Fibroblast of skin of abdomen (primary cell): ENCODE results near the gene NACAD.
A peak's percentile ranks its signal among the peaks of the same experiment; 100 is the strongest.
"Not testable (repeated sequence)": the region's sequence is repeated elsewhere in the genome, so short reads cannot be mapped to it uniquely, and the experiment has no call there.

ENCODE experiments used
- DNase-seq: peaks from one replicate; pipeline ENCODE4 v3.0.0-alpha.2; 2013

Gene NACAD

DNA sequence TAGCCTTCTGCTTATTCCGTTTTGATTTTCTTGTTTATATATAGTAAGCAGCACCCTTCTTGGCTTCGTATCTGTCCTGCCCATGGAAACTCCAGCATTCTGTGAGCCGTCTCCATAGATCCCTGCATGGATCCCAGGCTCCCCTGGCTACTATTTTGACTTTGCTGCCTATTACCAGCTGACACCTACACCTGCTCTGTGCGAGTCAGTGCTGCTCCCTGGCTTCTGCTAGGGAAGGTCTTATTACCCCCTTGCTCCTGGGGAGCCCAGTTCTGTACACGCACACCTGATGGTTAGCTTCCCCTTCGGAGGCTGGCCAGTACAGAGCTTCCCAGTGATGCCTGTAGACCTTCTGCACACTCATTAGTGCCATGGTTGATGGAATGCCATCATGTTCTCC is 35.4 kb downstream of the NACAD start:
- no peak for DNase-seq

DNA sequence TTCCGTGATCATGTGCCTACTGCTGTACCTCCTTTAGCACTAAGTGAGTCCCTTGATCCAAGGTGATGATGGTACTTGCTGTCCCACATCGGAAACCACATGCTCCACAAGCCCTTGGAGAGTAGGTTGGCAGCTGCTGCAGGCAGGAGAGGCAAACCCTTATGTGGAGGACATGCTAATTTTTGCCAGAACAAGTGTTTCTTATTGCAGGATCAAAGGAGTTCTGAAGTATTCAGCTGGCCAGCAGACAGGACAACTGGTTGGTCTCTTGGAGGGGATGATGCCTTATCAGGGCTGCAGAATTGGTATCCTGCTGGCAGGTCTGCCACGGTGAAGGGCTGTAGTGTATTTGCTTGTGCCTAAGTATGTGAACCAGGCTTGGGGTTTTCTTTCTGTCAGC is 36.8 kb downstream of the NACAD start:
- no peak for DNase-seq

DNA sequence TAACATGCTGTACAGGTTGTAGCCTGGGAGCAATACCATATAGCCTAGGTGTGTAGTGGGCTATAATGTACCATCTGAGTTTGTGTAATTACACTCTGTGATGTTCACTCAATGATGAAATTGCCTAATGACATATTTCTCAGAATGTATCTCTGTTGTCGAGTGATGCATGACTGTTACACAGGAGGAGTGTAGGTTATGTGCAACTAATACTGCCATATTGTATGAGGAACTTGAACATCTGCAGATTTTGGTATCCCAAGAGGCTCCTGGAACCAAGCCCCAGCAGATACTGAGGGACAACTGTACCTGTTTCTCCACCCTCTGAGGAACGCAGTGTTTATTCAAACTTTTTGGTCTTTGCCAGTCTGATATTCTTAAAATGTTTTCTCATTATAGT is 38.6 kb downstream of the NACAD start:
- DNase-seq: no peak

DNA sequence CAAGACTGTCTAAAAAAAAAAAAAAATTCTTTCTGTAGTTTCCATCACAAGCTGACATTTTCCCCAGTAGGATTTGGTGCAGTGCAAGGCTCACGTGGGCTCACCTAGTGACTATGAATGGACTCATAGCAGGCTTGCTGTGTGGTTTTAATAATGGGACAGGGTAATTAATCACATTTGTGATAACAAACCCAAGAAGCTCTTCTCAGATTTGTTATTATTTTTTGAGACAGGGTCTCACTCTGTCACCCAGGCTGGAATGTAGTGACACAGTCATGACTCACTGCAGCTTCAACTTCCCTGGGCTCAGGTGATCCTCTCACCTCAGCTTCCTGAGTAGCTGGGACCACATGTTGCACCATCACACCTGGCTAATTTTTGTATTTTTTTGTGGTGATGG is 40.0 kb downstream of the NACAD start:
- DNase-seq: no peak

DNA sequence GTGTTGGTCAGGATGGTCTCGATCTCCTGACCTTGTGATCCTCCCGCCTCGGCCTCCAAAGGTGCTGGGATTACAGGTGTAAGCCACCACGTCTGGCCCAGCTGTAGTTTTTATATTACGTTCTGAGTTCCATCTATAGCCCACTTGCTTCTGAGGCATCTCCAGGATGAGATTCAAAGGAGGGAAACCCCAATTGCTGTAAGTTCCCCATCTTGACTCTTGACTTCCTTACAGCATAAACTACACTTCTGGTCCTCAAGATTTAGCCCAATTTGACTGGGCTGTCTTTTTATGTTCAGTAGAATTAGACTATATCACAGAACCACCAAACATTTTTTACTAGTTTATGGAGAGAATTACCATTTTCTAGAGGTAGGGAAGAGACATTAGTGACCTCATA is 44.4 kb downstream of the NACAD start:
- DNase-seq: no peak

DNA sequence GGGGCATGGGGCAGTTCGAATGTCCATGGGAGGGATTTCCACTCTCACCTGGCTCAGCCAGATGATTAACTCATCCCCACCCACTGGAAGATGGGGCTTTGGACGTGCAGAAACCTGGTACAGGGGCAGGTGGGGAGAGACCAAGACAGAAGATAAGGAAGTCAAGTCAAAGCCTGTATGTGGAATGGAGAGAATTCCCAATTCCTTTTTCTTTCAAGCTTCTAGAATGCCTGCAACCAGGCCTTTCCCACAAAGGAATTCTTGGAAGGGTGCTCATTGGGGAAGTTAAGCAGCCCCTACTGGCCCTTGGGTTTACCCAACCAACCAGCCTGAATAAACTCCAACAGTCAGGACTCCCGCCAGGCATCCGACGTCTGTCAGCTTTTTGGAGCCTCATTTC is 49.7 kb downstream of the NACAD start:
- DNase-seq: no peak

DNA sequence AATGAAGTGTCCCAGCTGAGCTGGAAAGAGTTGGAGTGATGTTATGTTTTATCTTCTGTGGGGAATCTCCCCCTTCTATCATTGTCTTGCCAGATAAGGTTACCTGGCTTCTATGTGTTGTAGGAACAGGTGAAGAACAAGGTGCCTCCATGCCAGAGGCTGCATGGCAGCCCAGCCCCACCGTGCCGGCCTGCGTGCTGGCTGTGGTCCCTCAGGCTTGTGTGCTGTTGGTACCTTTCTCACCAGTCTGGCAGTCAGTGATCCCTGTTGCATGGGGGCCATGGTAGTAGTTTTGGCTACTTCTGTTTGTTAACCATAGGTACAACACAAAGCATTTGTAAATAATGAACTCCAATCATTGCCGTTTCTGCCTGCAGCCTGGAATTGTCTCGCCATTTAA is 50.9 kb downstream of the NACAD start:
- DNase-seq: no peak

DNA sequence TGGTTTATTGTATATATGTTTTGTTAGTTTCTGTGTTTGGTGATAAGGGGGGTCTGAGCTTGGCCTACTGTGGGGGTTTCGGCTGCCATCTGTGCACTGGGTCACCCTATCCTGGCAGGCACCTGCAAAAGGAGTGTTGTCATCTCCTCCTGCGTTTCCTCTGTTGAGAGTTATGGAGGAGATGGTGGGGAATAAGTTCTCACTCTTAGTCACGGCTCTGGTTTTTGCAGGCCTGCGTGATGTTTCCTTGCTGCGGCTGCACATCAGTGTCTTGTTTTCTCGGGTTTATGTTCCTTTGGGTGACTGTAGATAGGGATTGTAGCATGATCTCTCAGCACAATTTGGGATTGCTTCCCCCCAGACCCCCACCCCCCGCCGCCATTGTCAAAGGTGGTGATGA is 52.0 kb downstream of the NACAD start:
- DNase-seq: no peak

DNA sequence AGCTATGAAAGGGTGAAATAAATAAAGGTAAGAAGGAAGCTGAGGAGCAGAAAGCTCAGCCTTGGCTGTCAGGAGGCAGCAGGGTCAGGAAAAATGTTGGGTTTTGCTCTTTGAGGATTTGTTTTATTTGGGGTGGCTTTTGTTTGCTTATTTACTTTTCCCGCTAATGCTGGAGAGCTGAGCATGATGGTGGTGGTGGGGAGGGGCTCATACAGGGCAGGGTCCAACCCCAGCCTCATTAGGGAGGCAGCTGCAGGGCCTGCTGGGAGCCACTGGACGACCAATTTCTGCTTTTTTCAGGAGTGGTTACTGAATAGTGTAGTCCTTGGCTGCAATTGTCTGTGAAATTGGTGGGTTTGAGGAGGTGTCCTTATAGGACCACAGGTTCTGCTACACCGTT is 52.5 kb downstream of the NACAD start:
- DNase-seq: no peak

DNA sequence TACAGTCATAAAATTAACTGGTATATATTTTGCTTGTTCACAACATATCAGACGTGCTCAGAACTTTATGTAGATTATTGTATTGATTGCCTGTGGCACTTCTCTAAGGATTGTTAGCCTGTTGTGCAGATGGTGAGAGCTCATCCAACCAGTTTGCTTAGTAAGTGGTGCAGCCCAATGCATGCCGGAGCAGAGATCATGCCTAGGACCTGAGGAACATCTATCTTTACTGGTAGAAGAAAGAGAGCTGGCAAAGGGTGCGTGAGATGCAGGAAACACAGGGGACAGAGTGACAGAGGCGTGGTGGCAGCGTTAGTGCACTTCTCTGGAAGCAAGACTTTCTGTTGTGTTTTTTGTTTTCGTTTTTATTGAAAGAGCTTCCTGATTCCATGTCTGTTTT is 52.9 kb downstream of the NACAD start:
- no peak for DNase-seq

DNA sequence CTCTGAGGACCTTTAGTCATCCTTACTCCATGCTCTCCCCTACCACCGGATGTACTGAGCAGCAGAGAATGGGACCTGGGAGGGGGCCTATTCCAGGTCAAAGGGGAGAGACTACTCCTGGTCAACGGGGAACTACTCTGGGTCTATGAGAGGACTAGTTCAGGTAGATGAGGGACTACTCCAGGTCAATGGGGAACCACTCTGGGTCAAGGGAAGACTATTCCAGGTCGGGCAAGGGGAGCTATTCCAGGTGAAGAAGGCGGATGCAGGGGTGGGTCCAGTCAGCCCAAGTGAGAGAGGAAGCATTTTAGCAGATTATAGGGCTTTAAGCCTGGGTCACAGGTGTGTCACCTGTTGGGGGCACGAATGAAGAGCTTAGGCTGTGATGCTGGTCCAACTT is 53.4 kb downstream of the NACAD start:
- DNase-seq: no peak

DNA sequence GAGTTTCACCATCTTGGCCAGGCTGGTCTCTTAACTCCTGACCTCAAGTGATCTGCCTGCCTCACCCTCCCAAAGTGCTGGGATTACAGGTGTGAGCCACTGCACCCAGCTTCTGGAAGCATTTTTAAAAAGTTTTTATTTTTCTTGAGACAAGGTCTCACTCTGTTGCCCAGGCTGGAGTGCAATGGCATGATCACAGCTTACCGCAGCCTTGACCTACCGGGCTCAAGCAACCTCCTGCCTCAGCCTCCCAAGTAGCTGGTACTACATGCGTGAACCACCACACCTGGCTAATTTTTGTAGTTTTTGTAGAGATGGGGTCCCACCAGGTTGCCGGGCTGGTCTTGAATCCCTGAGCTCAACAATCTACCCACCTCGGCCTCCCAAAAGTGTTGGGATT is 54.1 kb downstream of the NACAD start:
- not testable (repeated sequence) for DNase-seq

DNA sequence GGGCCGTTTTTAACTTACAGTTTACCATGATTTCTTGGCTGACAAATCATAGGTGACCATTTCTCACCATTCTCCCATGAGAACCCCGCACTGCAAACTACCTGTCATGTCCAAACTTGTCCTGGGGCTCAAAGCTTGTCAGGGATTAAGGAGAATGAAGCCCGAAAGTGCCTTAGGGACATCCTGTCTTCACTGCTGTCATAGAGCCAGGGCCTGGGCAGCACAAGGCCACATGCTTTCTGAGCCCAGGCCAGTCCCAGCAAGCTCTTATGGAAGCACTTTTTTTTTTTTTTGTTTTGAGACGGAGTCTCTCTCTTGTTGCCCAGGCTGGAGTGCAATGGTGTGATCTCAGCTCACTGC is 54.9 kb downstream of the NACAD start:
- no peak for DNase-seq

DNA sequence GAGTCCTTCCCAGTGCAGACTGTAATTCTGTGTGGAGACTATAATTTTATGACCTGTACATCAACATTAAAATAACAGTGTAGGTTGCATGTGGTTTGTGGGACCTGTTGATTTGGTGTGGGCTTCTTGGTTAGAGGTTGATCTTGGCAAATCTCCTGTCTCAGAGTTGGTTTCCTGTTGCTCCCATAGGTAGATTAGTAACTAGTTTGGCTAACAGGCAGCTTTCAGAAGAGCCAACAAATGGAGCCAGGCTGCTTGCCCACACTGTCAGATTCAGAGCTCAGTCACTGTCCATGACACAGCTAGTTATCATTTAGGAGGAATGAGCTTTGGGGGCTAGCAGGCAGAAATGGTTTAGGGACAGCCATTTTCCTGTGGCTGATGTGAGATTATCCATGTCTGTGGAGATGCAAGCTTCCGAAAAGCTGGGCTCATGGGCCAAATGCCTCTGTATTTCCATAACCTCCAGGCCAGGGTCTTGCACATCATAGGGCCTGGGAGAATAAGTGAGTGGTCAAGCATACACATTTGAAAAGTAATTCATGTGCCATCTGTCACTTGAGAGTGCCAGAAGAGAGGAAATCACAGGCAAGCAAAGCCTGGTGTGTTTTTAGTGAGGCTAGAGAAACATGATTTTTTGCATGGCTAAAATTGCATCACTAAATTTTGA is 55.4 kb downstream of the NACAD start:
- DNase-seq: peak; percentile 35

DNA sequence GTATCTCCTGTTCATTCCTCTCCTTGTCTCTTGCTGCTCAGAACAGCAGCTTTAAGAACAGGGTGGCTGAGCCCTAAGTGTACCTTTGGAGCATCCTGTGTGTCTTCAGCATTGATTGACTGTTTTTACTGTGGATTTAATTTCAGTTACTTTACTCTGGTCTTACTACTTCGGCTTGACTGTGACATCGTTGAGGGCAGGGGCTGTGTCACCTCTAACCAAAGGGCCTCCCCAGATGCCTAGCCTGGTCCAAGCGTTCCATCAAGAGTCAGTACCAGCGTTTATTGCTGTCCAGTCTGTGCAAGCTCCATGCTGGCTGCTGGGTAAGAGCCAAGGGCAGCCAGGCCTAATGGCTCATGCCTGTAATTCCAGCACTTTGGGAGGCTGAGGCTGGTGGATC is 56.3 kb downstream of the NACAD start:
- DNase-seq: no peak

DNA sequence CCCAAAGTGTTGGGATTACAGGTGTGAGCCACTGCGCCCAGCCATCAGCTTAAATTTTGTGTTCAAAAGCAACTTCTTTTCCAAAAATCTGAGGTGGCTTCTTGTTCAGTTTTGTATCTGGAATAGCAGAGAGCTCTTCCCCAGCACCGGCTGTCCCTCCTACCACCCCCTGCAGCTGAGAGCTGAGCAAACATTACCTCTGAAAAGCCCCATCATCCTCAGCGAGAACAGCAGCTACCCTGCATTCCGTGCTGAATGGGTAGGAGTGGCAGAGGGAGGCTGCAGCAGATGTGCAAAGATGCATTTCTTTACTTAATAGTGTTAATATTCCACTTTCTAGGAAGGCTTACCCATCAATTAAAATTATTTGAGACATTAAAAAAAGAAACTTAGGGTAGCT is 56.9 kb downstream of the NACAD start:
- DNase-seq: no peak
